Measurements from ENCODE around the gene PDLIM4.

- TF ChIP-seq CTCF (IDR thresholded peaks at IDR 0.05) (no peak), ZFX (IDR thresholded peaks at IDR 0.05; ENCODE audit: borderline replicate concordance) (no peak)
Observed at GRCh38 chr5:132265336-132266030, 8.0 kb downstream of the PDLIM4 start.

All from 22Rv1 (cell line).